ENCODE results near the gene MAGEA11.
"Not testable (repeated sequence)": the region's sequence is repeated elsewhere in the genome, so short reads cannot be mapped to it uniquely, and the experiment has no call there.

Gene MAGEA11

GRCh38 chrX:149683966-149684730, 27.7 kb upstream of the MAGEA11 start:
- H3K4me3 ChIP-seq (ENCODE audit: control insufficient read depth, low read depth, low read length), result no peak overlapping the region
- no peak for DNase-seq (ENCODE audit: low read depth)
- TF ChIP-seq CTCF (conservative IDR thresholded peaks at IDR 0.05; ENCODE audit: control insufficient read depth, insufficient read depth, low read depth, low read length), result no peak

- TF ChIP-seq CTCF (conservative IDR thresholded peaks at IDR 0.05; ENCODE audit: control insufficient read depth, insufficient read depth, low read depth, low read length), result no peak
- no peak overlapping the region for H3K4me3 ChIP-seq (ENCODE audit: control insufficient read depth, low read depth, low read length)
- no peak for DNase-seq (ENCODE audit: low read depth)
Measured at GRCh38 chrX:149687991-149688390, 23.9 kb upstream of the MAGEA11 start.

- no peak for TF ChIP-seq CTCF (conservative IDR thresholded peaks at IDR 0.05; ENCODE audit: control insufficient read depth, insufficient read depth, low read depth, low read length)
- H3K4me3 ChIP-seq (ENCODE audit: control insufficient read depth, low read depth, low read length), result no peak overlapping the region
- DNase-seq (ENCODE audit: low read depth), result no peak
Measured at GRCh38 chrX:149688552-149688951, 23.3 kb upstream of the MAGEA11 start.

GRCh38 chrX:149691794-149692193, 20.1 kb upstream of the MAGEA11 start:
- no peak overlapping the region for H3K4me3 ChIP-seq (ENCODE audit: control insufficient read depth, low read depth, low read length)
- DNase-seq (ENCODE audit: low read depth), result no peak
- no peak for TF ChIP-seq CTCF (conservative IDR thresholded peaks at IDR 0.05; ENCODE audit: control insufficient read depth, insufficient read depth, low read depth, low read length)

- DNase-seq (ENCODE audit: low read depth); H3K4me3 ChIP-seq (ENCODE audit: control insufficient read depth, low read depth, low read length): not testable (repeated sequence)
Measured at GRCh38 chrX:149692686-149693272, 19.1 kb upstream of the MAGEA11 start.

GRCh38 chrX:149699761-149700160, 12.1 kb upstream of the MAGEA11 start:
- no peak for TF ChIP-seq CTCF (conservative IDR thresholded peaks at IDR 0.05; ENCODE audit: control insufficient read depth, insufficient read depth, low read depth, low read length)
- DNase-seq (ENCODE audit: low read depth), result no peak
- H3K4me3 ChIP-seq (ENCODE audit: control insufficient read depth, low read depth, low read length), result no peak overlapping the region

- H3K4me3 ChIP-seq (ENCODE audit: control insufficient read depth, low read depth, low read length), result no peak overlapping the region
- no peak for DNase-seq (ENCODE audit: low read depth)
- no peak for TF ChIP-seq CTCF (conservative IDR thresholded peaks at IDR 0.05; ENCODE audit: control insufficient read depth, insufficient read depth, low read depth, low read length)
Measured at GRCh38 chrX:149704664-149705063, 7.2 kb upstream of the MAGEA11 start.

All from fibroblast of mammary gland (primary cell).